H4 (cell line): ENCODE data around the gene ZNF324B. TPM values are rescaled to one million over a fixed set of nuclear protein-coding genes. Genes with fewer than 3 reads are reported as not detected.
"Not testable (repeated sequence)": the region's sequence is repeated elsewhere in the genome, so short reads cannot be mapped to it uniquely, and the experiment has no call there.

Experiments
- DNase-seq: peaks from one replicate; pipeline ENCODE4 v3.0.0-alpha.2; 2015; ENCODE audit warnings: low spot score
- total RNA-seq: library from RNA; depleted of rRNA; stranded (reverse); fragments of >200 nt; shearing (Covaris generic); gene quantifications from 2 replicates; pipeline ENCODE4 v1.2.3, GENCODE V29; 2014; rRNA removed

The ZNF324B gene
- 3.3 and 6.7 TPM in 2 replicates for total RNA-seq

- peak; percentile 96 for DNase-seq
These were observed at the start of gene ZNF324B for GRCh38 chr19:58451358-58452101. TSS of gene ZNF324B (plus strand) at chr19:58451622. CDS start at chr19:58453702, 2,080 bp downstream.

GRCh38 chr19:58401840-58402421 lies 49.5 kb upstream of the ZNF324B start:
- DNase-seq, result no peak

- not testable (repeated sequence) for DNase-seq
These were observed 47.4 kb upstream of the ZNF324B start for GRCh38 chr19:58403920-58404478.

DNA sequence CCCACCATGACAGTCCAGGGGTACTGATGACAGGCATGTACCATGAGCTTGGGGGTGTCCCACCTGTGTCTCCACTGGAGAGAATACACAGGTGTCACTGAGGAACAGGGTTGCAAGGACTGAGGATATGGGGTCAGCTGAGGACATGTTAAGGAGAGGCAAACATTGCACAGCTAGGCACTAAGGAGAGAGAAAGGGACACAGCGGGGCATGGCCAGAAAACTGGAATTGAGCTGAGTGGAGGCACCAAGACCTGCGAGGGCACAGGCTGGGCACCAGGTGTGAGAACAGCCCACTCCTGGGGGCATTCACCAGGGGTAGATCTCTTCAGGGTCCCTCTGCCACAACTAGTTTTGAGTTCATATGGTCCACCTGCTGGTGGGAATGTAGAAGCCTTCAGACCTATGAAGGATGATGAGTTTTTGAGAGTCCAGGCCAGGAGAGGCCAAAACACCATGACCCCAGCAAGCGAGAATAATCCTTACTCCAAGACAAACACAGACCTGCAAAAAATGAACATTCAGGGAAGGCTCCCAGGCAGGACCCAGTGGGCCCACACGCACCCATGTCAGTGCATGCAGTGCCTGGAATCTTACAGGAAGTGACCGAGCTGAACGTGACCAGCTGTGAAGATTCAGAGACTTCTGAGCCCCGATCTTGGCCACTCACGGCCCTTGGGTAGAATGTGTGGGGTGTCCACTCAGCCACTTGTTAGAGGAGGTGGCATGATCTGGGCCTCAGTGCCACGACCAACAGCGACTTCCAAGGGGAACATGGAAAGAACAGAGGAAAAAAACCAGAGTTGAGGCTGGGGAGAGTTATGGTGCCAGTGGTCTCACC lies 44.4 kb upstream of the ZNF324B start:
- no peak for DNase-seq

GRCh38 chr19:58407658-58408151 lies 43.7 kb upstream of the ZNF324B start:
- no peak for DNase-seq

DNA sequence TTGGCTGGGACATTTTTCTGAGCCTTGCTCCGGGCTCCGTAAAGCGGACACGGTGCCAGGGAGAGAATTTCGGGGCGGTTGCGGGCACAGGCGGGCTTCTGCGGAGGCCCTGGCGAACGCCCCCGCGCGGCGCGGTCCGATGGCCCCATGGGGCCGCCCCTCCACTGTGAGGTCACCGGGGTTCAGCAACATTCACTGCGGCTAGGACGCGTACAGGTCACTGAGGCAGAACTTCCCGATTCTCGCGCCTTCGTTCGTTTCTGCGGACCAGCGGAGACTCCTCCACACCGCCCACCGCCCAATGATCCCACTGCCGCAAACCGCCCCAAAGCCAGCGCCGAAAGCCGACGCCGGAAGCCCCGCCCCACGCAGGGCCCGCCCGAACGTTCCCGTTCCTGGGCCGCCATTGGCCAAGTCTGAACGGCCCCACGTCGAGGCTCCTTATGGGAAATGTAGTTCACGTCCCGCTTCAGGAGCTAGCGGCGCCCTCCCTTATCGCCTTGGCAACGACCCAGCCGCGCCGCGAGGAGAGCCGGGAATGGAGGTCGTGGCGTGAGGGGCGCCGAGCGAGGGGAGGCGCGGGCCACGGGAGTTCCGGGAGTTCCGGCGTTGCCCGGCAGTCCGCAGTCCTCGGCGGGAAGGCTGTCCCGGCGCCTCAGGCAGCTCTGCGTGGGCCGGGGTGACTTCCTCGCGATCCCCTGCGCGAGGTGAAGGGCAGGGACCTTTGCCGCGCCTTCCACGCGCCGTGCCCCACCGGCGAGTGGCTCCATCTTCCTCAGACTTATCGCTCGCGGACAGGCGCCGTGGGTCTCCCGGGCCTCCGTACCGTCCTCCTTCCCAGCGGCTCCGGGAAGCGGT lies 43.0 kb upstream of the ZNF324B start, which contains the start of gene ZNF584:
Gene ZNF584 (plus strand): TSS at position 498 of the 858 bp plus-strand sequence. CDS start 499 bp downstream, outside the sequence.
- DNase-seq, result peak; percentile 93

GRCh38 chr19:58409010-58409790 lies 42.2 kb upstream of the ZNF324B start:
- no peak for DNase-seq

DNA sequence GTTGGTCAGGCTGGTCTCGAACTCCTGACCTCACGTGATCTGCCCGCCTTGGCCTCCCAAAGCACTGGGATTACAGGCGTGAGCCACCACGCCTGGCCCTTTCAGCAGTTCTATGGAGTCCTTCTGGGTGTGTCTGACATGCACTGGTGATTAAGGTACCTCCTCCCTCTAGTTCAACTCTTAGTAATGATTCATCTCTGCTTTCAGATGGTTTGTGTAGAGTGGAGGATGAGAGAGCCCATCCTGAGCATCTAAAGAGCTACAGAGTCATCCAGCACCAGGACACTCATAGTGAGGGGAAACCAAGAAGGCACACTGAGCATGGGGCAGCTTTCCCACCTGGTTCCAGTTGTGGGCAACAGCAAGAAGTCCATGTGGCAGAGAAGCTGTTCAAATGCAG lies 34.8 kb upstream of the ZNF324B start:
- no peak for DNase-seq

- DNase-seq, result no peak
These were observed 34.4 kb upstream of the ZNF324B start for GRCh38 chr19:58417071-58417470.

- no peak for DNase-seq
These were observed 22.8 kb upstream of the ZNF324B start for GRCh38 chr19:58428617-58429016.

GRCh38 chr19:58429745-58430144 lies 21.7 kb upstream of the ZNF324B start:
- DNase-seq, result no peak

DNA sequence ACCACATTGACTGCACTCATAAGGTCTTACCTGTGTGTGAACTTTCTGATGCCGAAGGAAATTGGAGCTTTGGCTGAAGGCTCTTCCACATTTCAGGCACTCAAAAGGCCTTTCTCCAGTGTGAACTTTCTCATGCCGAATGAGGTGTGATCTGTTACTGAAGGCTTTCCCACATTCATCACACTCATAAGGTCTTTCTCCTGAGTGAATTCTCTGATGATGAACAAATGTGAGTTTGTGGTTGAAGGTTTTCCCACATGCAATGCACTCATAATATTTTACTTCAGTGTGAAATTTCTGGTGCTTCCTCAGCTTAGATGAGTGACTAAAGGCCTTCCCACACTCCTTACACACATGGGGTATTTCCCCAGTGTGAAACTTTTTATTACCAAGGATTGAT lies 17.2 kb upstream of the ZNF324B start:
- no peak for DNase-seq

DNA sequence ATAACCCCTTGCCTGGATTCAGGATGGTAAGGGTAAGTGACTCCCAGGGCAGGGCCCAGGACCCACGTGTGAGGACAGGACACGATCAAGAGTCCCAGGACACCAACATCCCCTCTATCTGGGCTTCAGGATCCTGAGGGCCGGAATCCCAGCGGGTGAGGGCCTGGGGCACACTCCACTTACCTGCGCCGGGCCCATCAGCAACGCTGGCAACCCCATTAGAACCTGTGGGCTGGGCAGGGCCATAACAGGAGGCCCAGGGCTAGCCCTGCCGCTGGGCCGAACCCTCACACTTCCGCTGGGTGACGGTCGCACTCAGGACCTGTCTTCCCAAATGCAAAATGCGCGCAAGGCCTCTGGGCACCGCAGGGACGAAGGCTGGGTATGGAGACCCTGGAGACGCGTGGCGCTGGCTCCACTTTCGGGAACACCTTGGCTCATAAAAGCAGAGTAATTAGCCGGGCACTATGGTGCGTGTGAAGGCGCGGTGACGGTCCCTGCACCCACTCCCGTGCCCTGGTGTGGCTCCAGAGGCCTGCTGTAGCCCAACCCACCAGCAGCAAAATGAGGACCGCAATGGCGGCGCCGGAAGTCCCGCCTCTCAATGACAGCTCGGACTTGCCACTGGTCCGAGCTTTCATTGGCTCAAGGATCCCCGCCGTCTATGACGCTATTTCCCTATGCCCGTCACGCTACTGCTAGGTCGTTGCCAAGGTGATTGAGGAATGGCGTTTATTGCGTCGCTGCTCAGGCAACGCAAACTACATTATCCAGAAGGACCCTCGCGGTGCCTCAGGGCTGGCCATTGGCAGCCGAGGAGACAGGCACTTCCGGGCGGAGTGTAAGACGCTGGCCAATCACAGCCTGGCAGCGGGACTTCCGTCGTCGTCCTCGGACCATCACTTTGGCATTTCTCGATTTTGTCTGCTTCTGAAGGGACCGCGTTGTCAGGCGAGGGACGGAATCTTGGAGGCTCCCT lies 11.6 kb upstream of the ZNF324B start, which contains the start of gene ZNF132:
Gene ZNF132 (minus strand): TSS at position 578 of the 979 bp plus-strand sequence. CDS start 332 bp downstream, at position 246.
- peak; percentile 100 for DNase-seq

DNA sequence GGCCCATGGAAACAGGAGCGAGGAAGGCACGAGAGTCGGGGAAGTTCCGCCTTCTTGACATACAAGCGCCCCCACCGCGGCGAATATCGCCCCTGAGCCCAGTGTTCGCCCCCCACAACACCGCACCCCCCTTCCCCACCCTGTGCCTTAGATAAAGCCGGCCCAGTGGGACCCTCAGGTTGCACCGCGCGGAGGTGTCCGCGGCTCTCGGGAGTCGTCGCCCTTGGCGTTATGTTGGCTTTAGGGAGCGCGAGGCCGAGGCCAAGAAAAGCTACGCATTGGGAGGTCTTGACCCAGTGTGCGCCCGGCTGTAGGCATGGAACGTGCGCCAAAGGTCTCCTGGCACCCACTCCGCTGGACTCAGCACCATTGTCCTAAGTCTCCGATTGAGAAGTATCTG lies 10.9 kb upstream of the ZNF324B start:
- no peak for DNase-seq

- not testable (repeated sequence) for DNase-seq
These were observed 8.4 kb upstream of the ZNF324B start for GRCh38 chr19:58442986-58443385.

DNA sequence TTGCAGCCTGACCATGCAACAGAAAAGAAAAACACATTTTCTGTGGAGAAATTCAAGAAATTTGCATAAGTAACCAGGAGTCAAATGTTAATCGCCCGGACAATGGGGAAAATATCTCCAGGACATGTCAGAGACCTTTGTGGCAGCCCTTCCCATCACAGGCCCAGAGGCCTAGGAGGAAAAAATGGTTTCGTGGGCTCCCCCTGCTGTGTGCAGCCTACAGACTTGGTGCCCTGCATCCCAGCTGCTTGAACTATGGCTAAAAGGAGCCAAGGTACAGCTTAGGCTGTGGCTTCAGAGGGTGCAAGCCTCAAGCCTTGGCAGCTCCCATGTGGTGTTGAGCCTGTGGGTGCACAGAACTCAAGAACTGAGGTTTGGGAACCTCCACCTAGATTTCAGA lies 2.6 kb upstream of the ZNF324B start:
- DNase-seq, result not testable (repeated sequence)

GRCh38 chr19:58449980-58450379 lies 1.4 kb upstream of the ZNF324B start:
- not testable (repeated sequence) for DNase-seq

GRCh38 chr19:58450856-58451357 lies 515 bp upstream of the ZNF324B start:
- no peak for DNase-seq
